HEK293 (cell line): ENCODE measurements around the gene TAF1.

Experiments
- CTCF ChIA-PET: fragments of 350-600 bp; formaldehyde crosslinking; extraction: SDS; loops from one replicate; lab custom pipeline; 2021; ENCODE audit warnings: antibody characterized with exemption; lab: Yijun Ruan, JAX
- POLR2A ChIA-PET: fragments of 300-600 bp; formaldehyde crosslinking; extraction: SDS; loops from one replicate; lab custom pipeline; 2020; ENCODE audit warnings: antibody characterized with exemption, inconsistent platforms; lab: Yijun Ruan, JAX
- H3K27ac ChIP-seq: fragments of 200-500 bp; sonication (Bioruptor generic); 2 replicates; pipeline ENCODE4 v1.5.1; 2014; ENCODE audit warnings: low read depth, low read length, control low read depth, inconsistent platforms; ENCODE audit errors: extremely low read depth
- H3K36me3 ChIP-seq, 2 experiments: fragments of 200-500 bp in 1 of 2; sonication (Bioruptor generic) in 1 of 2; 1 replicate in 1 of 2; 2 replicates in 1 of 2; pipeline ENCODE4 v1.5.1; 2014 to 2017; ENCODE audit warnings: inconsistent platforms in 2 of 2, low read length in 2 of 2; ENCODE audit not compliant: control insufficient read depth in 2 of 2, insufficient read depth in 1 of 2
- H3K4me1 ChIP-seq: fragments of 200-500 bp; sonication (Bioruptor generic); 2 replicates; pipeline ENCODE4 v1.5.1; 2014; ENCODE audit warnings: mild to moderate bottlenecking, low read length, inconsistent platforms; ENCODE audit not compliant: control insufficient read depth, insufficient read depth
- H3K4me3 ChIP-seq: 2 replicates; pipeline ENCODE4 v1.5.1; 2011; ENCODE audit warnings: low read depth, mild to moderate bottlenecking, control low read depth, low read length, moderate library complexity
- H3K9me3 ChIP-seq: fragments of 200-500 bp; sonication (Bioruptor generic); 2 replicates; pipeline ENCODE4 v1.5.1; 2014; ENCODE audit warnings: low read depth, low read length, inconsistent platforms; ENCODE audit not compliant: control insufficient read depth, insufficient read depth
- PATZ1 ChIP-seq: fragments of 450-650 bp; formaldehyde crosslinking; IDR thresholded peaks from 2 replicates; pipeline ENCODE4 v1.5.1; 2016; ENCODE audit warnings: missing biosample characterization, missing genetic modification characterization
- PRDM10 ChIP-seq: fragments of 450-650 bp; formaldehyde crosslinking; IDR thresholded peaks from 2 replicates; pipeline ENCODE4 v1.5.1; 2016; ENCODE audit warnings: missing biosample characterization, missing genetic modification characterization
- SCRT2 ChIP-seq: fragments of 450-650 bp; formaldehyde crosslinking; IDR thresholded peaks from 2 replicates; pipeline ENCODE4 v1.5.1; 2016; ENCODE audit warnings: missing biosample characterization, missing genetic modification characterization
- TCF7L2 ChIP-seq: IDR thresholded peaks from 2 replicates; pipeline ENCODE4 v1.6.1; 2011; ENCODE audit warnings: low read depth, mild to moderate bottlenecking, inconsistent platforms, low read length, moderate library complexity, borderline replicate concordance
- TSHZ1 ChIP-seq: fragments of 450-650 bp; formaldehyde crosslinking; IDR thresholded peaks from 2 replicates; pipeline ENCODE4 v1.5.1; 2016; ENCODE audit warnings: missing biosample characterization, missing genetic modification characterization, borderline replicate concordance
- ZBTB20 ChIP-seq: fragments of 450-650 bp; formaldehyde crosslinking; IDR thresholded peaks from 2 replicates; pipeline ENCODE4 v1.5.1; 2016; ENCODE audit warnings: missing biosample characterization, missing genetic modification characterization
- ZBTB6 ChIP-seq: fragments of 450-650 bp; formaldehyde crosslinking; IDR thresholded peaks from 2 replicates; pipeline ENCODE4 v1.5.1; 2017; ENCODE audit warnings: missing biosample characterization, missing genetic modification characterization
- ZNF133 ChIP-seq: fragments of 450-650 bp; formaldehyde crosslinking; IDR thresholded peaks from 2 replicates; pipeline ENCODE4 v1.5.1; 2016; ENCODE audit warnings: missing biosample characterization, missing genetic modification characterization
- ZNF138 ChIP-seq: fragments of 450-650 bp; formaldehyde crosslinking; IDR thresholded peaks from 2 replicates; pipeline ENCODE4 v1.5.1; 2016; ENCODE audit warnings: missing biosample characterization, missing genetic modification characterization, borderline replicate concordance
- ZNF202 ChIP-seq: fragments of 450-650 bp; formaldehyde crosslinking; IDR thresholded peaks from 2 replicates; pipeline ENCODE4 v1.5.1; 2016; ENCODE audit warnings: missing biosample characterization, missing genetic modification characterization, borderline replicate concordance
- ZNF311 ChIP-seq: fragments of 450-650 bp; formaldehyde crosslinking; IDR thresholded peaks from 2 replicates; pipeline ENCODE4 v1.5.1; 2017; ENCODE audit warnings: missing biosample characterization, missing genetic modification characterization, borderline replicate concordance
- ZNF585B ChIP-seq: fragments of 450-650 bp; formaldehyde crosslinking; IDR thresholded peaks from 2 replicates; pipeline ENCODE4 v1.5.1; 2016; ENCODE audit warnings: missing biosample characterization, missing genetic modification characterization
- ZNF677 ChIP-seq: fragments of 450-650 bp; IDR thresholded peaks from 2 replicates; pipeline ENCODE4 v1.5.0; 2018; ENCODE audit warnings: missing biosample characterization, mild to moderate bottlenecking, missing genetic modification characterization, moderate library complexity
- ZNF701 ChIP-seq: fragments of 450-650 bp; formaldehyde crosslinking; IDR thresholded peaks from 2 replicates; pipeline ENCODE4 v1.5.1; 2016; ENCODE audit warnings: missing biosample characterization, missing genetic modification characterization

Gene TAF1

GRCh38 chrX:71475785-71476540, 109.8 kb downstream of the TAF1 start (continued):
- TF ChIP-seq ZBTB6 (no peak), ZNF133 (tag by site-specific recombination) (no peak), SCRT2 (tag by site-specific recombination) (no peak)

GRCh38 chrX:71482228-71482958, 116.2 kb downstream of the TAF1 start:
- H3K4me3 ChIP-seq, result no peak overlapping the region
- H3K27ac ChIP-seq, result no peak overlapping the region
- H3K9me3 ChIP-seq, result no peaks in the 10 kb centered on the region; the same call in none of the 2 replicates
- ChIA-PET CTCF (no interaction called here), POLR2A (no interaction called here)
- TF ChIP-seq ZNF701 (tag by site-specific recombination) (no peak), PATZ1 (tag by site-specific recombination) (no peak), TSHZ1 (no peak), ZNF202 (tag by site-specific recombination) (no peak), ZNF677 (no peak), ZNF138 (tag by site-specific recombination) (no peak), ZBTB20 (no peak), PRDM10 (tag by site-specific recombination) (no peak), ZNF585B (tag by site-specific recombination) (no peak), ZNF311 (tag by site-specific recombination) (no peak), TCF7L2 (no peak), ZNF133 (tag by site-specific recombination) (no peak)
- H3K36me3 ChIP-seq, result no peaks in the 10 kb centered on the region; a peak in 1 of 3 replicates
- no peaks in the 10 kb centered on the region for H3K4me1 ChIP-seq
